Body of pancreas (tissue), 4 donors: ENCODE data around the gene SNX17.
"Not testable (repeated sequence)": the region's sequence is repeated elsewhere in the genome, so short reads cannot be mapped to it uniquely, and the experiment has no call there.

Experiments used
- POLR2A ChIP-seq, 3 donors: fragments of 450-650 bp; IDR thresholded peaks; one replicate each; pipeline ENCODE4 v1.6.1; 2016; ENCODE audit warnings: antibody characterized with exemption in 3 of 3, mild to moderate bottlenecking in 2 of 3
- TF ChIP-seq, protein P1 (sequence below), 7 experiments: fragments of 450-650 bp in 4 of 7; fragments of 200-600 bp in 3 of 7; sonication (generic) in 3 of 7; IDR thresholded peaks; one replicate each; pipeline ENCODE4 v1.5.1; 2016 to 2019; ENCODE audit warnings: antibody characterized with exemption in 7 of 7

DNA sequence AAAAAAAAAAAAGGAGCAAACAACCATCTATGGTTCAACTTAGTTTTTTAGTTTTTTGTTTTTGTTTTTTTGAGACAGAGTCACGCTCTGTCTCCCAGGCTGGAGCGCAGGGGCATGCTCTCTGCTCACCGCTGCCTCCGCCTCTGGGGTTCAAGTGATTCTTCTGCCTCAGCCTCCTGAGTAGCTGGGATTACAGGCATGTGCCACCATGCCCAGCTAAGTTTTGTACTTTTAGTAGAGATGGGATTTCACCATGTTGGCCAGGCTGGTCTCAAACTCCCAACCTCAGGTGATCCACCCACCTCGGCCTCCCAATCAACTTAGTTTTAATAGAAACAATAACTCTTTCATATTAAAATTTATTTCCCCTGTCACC, 17.0 kb upstream of the SNX17 start:
- TF ChIP-seq, protein P1, sequence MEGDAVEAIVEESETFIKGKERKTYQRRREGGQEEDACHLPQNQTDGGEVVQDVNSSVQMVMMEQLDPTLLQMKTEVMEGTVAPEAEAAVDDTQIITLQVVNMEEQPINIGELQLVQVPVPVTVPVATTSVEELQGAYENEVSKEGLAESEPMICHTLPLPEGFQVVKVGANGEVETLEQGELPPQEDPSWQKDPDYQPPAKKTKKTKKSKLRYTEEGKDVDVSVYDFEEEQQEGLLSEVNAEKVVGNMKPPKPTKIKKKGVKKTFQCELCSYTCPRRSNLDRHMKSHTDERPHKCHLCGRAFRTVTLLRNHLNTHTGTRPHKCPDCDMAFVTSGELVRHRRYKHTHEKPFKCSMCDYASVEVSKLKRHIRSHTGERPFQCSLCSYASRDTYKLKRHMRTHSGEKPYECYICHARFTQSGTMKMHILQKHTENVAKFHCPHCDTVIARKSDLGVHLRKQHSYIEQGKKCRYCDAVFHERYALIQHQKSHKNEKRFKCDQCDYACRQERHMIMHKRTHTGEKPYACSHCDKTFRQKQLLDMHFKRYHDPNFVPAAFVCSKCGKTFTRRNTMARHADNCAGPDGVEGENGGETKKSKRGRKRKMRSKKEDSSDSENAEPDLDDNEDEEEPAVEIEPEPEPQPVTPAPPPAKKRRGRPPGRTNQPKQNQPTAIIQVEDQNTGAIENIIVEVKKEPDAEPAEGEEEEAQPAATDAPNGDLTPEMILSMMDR (IDR thresholded peaks at IDR 0.05), result not testable (repeated sequence)
- TF ChIP-seq POLR2A (IDR thresholded peaks at IDR 0.05), result not testable (repeated sequence)
